Measurements from ENCODE around the gene CNKSR1.

CNKSR1 gene

GRCh38 chr1:26138974-26139558 is 38.2 kb upstream of the CNKSR1 start:
- no peak for DNase-seq (ENCODE audit: low read depth, low spot score)
- in situ Hi-C loops (cut with HindIII; ENCODE audit: low sequenced_read_pairs), result no loop called here
- TF ChIP-seq CTCF (IDR thresholded peaks at IDR 0.05; ENCODE audit: low read depth, low read length), result no peak
- H3K4me3 ChIP-seq (ENCODE audit: low read depth, low read length), result no peak overlapping the region

GRCh38 chr1:26142159-26142558 is 35.1 kb upstream of the CNKSR1 start:
- in situ Hi-C loops (cut with HindIII; ENCODE audit: low sequenced_read_pairs), result no loop called here
- TF ChIP-seq CTCF (IDR thresholded peaks at IDR 0.05; ENCODE audit: low read depth, low read length), result peak; percentile 5
- no peak overlapping the region for H3K4me3 ChIP-seq (ENCODE audit: low read depth, low read length)
- DNase-seq (ENCODE audit: low read depth, low spot score), result no peak

- no peak overlapping the region for H3K4me3 ChIP-seq (ENCODE audit: low read depth, low read length)
- in situ Hi-C loops (cut with HindIII; ENCODE audit: low sequenced_read_pairs), result no loop called here
- DNase-seq (ENCODE audit: low read depth, low spot score), result peak; percentile 77
- TF ChIP-seq CTCF (IDR thresholded peaks at IDR 0.05; ENCODE audit: low read depth, low read length), result peak; percentile 70
These were observed 32.0 kb upstream of the CNKSR1 start for GRCh38 chr1:26145041-26145959.

- in situ Hi-C loops (cut with HindIII; ENCODE audit: low sequenced_read_pairs), result no loop called here
- no peak for DNase-seq (ENCODE audit: low read depth, low spot score)
- no peak for TF ChIP-seq CTCF (IDR thresholded peaks at IDR 0.05; ENCODE audit: low read depth, low read length)
- H3K4me3 ChIP-seq (ENCODE audit: low read depth, low read length), result no peak overlapping the region
These were observed 31.4 kb upstream of the CNKSR1 start for GRCh38 chr1:26145960-26146294.

GRCh38 chr1:26148887-26149286 is 28.4 kb upstream of the CNKSR1 start:
- DNase-seq (ENCODE audit: low read depth, low spot score), result no peak
- H3K4me3 ChIP-seq (ENCODE audit: low read depth, low read length), result no peak overlapping the region
- in situ Hi-C loops (cut with HindIII; ENCODE audit: low sequenced_read_pairs), result no loop called here
- TF ChIP-seq CTCF (IDR thresholded peaks at IDR 0.05; ENCODE audit: low read depth, low read length), result no peak

GRCh38 chr1:26153966-26154532 is 23.2 kb upstream of the CNKSR1 start:
- H3K4me3 ChIP-seq (ENCODE audit: low read depth, low read length), result no peak overlapping the region
- DNase-seq (ENCODE audit: low read depth, low spot score), result no peak
- in situ Hi-C loops (cut with HindIII; ENCODE audit: low sequenced_read_pairs), result no loop called here
- no peak for TF ChIP-seq CTCF (IDR thresholded peaks at IDR 0.05; ENCODE audit: low read depth, low read length)
